WERI-Rb-1 (cell line): ENCODE results near the gene G3BP1.
A peak's percentile ranks its signal among the peaks of the same experiment; 100 is the strongest.
"Not testable (repeated sequence)": the region's sequence is repeated elsewhere in the genome, so short reads cannot be mapped to it uniquely, and the experiment has no call there.

ENCODE experiments used
- DNase-seq: peaks from one replicate; pipeline ENCODE4 v3.0.0-alpha.2; 2020
- H3K27ac ChIP-seq: fragments of 250-450 bp; sonication (Bioruptor Pico); 2 replicates; pipeline ENCODE4 v1.5.1; 2020; ENCODE audit warnings: mild to moderate bottlenecking, moderate library complexity
- H3K27me3 ChIP-seq: fragments of 250-450 bp; sonication (Bioruptor Pico); 2 replicates; pipeline ENCODE4 v1.5.1; 2021; ENCODE audit warnings: mild to moderate bottlenecking, low read depth, moderate library complexity; ENCODE audit not compliant: insufficient read depth, severe bottlenecking
- H3K36me3 ChIP-seq: fragments of 250-450 bp; sonication (Bioruptor Pico); 2 replicates; pipeline ENCODE4 v1.5.1; 2020; ENCODE audit warnings: mild to moderate bottlenecking, moderate library complexity
- H3K4me3 ChIP-seq: 2 replicates; pipeline ENCODE4 v1.5.1; 2011; ENCODE audit warnings: low read depth, mild to moderate bottlenecking, control low read depth, low read length
- H3K9me3 ChIP-seq: fragments of 250-450 bp; sonication (Bioruptor Pico); 2 replicates; pipeline ENCODE4 v1.5.1; 2021; ENCODE audit warnings: mild to moderate bottlenecking, moderate library complexity; ENCODE audit not compliant: severe bottlenecking
- TF ChIP-seq, protein P1 (sequence below): IDR thresholded peaks from 2 replicates; pipeline ENCODE4 v1.5.1; 2011; ENCODE audit warnings: low read depth, mild to moderate bottlenecking, control low read depth, inconsistent platforms, low read length

Gene G3BP1

DNA sequence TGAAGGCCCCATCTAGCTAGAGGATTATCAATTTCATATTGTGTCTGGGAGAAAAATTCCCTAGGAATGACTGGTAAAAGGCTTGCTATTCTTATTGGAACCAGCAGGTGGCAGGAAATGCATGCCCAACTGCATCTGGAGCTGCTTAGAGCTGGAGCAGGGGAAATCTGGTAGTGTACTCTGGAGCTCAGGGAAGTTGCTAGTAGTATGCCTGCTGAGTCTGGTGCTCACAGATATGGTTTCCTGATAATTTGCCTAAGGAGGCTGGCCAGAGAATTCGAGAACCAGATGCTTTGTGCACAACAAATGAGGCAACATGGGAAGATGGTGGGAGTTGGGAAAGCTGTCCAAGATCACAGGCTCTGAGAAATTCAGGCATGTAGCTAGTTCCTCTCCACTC lies 53.7 kb downstream of the G3BP1 start:
- no peak overlapping the region for H3K27ac ChIP-seq
- TF ChIP-seq, protein P1, sequence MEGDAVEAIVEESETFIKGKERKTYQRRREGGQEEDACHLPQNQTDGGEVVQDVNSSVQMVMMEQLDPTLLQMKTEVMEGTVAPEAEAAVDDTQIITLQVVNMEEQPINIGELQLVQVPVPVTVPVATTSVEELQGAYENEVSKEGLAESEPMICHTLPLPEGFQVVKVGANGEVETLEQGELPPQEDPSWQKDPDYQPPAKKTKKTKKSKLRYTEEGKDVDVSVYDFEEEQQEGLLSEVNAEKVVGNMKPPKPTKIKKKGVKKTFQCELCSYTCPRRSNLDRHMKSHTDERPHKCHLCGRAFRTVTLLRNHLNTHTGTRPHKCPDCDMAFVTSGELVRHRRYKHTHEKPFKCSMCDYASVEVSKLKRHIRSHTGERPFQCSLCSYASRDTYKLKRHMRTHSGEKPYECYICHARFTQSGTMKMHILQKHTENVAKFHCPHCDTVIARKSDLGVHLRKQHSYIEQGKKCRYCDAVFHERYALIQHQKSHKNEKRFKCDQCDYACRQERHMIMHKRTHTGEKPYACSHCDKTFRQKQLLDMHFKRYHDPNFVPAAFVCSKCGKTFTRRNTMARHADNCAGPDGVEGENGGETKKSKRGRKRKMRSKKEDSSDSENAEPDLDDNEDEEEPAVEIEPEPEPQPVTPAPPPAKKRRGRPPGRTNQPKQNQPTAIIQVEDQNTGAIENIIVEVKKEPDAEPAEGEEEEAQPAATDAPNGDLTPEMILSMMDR = peak; percentile 73
- peaks cover 6% of the 10 kb centered on the region for H3K36me3 ChIP-seq
- H3K4me3 ChIP-seq = no peak overlapping the region
- H3K27me3 ChIP-seq = no peaks in the 10 kb centered on the region
- no peaks in the 10 kb centered on the region for H3K9me3 ChIP-seq
- peak; percentile 59 for DNase-seq

DNA sequence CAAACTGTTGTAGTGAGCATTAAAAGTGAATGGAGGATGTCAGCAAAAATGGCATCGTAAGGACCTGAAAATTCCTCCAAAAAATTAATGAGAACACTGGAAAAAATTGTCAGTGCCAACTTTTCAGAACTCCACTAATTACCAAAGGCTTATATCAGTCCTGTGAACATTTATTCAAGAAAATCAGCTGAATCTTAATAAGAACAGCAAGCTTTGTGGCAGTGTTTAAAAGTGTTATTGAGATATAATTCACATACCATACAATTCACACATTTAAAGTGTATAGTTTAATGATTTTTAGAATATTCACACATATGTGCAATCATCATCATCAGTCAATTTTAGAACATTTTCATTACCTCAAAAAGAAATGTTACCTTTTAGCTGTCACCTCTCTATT lies 57.6 kb downstream of the G3BP1 start:
- peaks cover 23% of the 10 kb centered on the region for H3K9me3 ChIP-seq
- TF ChIP-seq, protein P1 = no peak
- no peak for DNase-seq
- no peak overlapping the region for H3K4me3 ChIP-seq
- H3K36me3 ChIP-seq = peaks cover 6% of the 10 kb centered on the region
- H3K27me3 ChIP-seq = no peaks in the 10 kb centered on the region
- H3K27ac ChIP-seq = no peak overlapping the region

DNA sequence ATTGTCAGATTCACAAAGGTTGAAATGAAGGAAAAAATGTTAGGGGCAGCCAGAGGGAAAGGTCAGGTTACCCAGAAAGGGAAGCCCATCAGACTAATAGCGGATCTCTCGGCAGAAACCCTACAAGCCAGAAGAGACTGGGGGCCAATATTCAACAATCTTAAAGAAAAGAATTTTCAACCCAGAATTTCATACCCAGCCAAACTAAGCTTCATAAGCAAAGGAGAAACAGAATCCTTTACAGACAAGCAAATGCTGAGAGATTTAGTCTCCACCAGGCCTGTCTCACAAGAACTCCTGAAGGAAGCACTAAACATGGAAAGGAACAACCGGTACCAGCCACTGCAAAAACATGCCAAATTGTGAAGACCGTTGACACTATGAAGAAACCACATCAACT lies 61.1 kb downstream of the G3BP1 start:
- not testable (repeated sequence) for H3K27ac ChIP-seq, H3K27me3 ChIP-seq, H3K36me3 ChIP-seq, H3K4me3 ChIP-seq, DNase-seq
- peaks cover 31% of the 10 kb centered on the region for H3K9me3 ChIP-seq

DNA sequence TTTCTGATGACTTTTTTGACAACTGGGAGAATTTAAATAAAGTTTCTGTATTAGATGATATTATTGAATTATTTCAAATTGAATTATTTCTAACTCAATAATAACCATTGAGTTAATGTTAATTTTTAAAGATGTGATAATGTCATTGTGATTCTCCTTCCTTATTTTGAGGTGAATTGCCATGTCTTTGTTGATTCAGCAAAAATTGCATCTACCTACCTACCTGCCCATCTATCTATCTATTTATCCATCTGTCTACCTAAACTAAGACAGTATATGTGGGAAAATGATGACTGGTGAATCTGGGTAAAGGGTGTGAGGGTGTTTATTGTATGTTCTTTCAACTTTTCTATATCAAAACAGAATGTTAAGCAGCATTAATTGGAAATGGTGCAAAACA lies 75.0 kb downstream of the G3BP1 start:
- Histone ChIP-seq H3K36me3 (no peaks in the 10 kb centered on the region), H3K27ac (no peak overlapping the region), H3K4me3 (no peak overlapping the region), H3K9me3 (no peaks in the 10 kb centered on the region), H3K27me3 (no peaks in the 10 kb centered on the region)
- DNase-seq = no peak
- TF ChIP-seq, protein P1 = no peak

DNA sequence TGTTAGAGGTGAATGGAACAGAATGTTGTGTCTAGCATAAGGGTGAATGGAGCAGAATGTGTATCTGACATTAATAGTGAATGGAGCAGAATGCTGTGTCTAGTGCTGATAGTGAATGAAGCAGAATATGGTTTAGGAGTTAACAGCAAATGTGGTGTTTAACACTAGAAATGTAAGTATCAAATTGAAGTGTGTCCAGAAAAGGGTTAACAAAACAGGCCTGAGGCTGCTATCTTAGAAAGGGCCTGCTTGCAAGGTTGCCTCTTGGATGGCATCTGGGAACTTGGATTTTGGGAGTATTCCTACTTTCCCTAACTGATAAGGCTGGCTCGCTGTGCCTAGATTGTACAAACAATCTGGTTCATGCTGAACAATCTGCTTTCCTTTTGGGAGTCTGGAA lies 76.1 kb downstream of the G3BP1 start:
- Histone ChIP-seq H3K9me3 (no peaks in the 10 kb centered on the region), H3K36me3 (no peaks in the 10 kb centered on the region), H3K27me3 (no peaks in the 10 kb centered on the region), H3K4me3 (no peak overlapping the region), H3K27ac (no peak overlapping the region)
- no peak for DNase-seq
- TF ChIP-seq, protein P1 = no peak

DNA sequence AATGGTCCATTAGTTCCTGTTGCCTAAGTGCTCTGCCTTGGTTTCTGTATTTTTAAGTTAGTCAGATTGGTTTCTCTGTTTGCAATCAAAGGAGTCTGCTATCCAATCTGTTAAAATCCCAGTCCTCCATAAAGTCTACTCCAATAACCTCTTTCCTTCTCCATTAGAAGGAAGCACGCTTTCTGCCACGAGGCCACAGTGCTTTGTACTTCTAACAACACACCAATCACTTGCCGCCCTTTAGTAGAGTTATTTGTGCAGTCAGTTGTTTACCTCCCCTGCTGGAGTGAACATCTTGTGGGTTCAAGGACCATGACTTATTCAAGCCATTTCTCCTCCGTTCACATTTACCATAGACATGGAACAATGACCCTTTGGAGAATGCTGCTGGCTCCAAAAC lies 83.9 kb downstream of the G3BP1 start:
- no peaks in the 10 kb centered on the region for H3K36me3 ChIP-seq
- no peak for DNase-seq
- TF ChIP-seq, protein P1 = no peak
- no peaks in the 10 kb centered on the region for H3K27me3 ChIP-seq
- no peak overlapping the region for H3K27ac ChIP-seq
- no peaks in the 10 kb centered on the region for H3K9me3 ChIP-seq
- H3K4me3 ChIP-seq = no peak overlapping the region
